ENCODE results near the gene IRX5.

The IRX5 gene

DNA sequence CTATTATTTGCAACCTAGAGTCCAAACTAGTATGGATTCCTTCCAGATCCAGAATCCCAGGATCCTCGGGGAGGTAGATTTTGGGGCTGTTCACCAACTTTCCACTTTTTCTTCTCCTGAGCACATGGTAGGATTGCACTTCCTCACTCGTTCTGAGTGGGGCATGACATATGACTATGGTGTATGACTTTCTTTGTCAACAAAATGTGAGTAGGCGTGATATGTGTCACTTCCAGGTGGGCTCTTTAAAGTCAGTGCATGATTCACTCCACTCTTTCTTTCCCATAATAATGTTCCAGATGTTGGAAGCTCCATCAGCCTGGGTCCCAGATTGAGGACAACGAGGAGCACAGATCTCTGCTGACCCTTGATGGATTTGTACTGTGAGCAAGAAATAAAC, 21.5 kb downstream of the IRX5 start:
- DNase-seq = no peak

DNA sequence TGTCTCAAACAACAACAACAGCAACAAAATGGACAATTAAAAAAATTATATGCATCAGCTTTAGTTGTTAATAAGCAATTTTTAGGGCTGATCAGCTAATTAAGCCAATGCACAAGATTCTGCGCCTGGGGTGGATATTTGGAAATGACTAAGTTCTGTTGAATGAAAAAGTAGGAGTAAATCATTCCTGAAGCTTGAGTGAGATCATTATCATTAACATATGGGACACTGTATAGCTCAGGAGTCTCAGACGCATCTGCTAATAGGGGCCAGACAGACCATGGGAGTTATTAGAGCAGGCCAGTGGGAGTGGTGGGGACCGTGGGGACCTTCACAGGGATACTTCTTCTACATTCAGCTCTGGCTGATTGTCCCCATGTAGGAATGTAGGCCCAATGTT, 22.8 kb downstream of the IRX5 start:
- DNase-seq = no peak

- no peak for DNase-seq
These were observed 23.6 kb downstream of the IRX5 start for GRCh38 chr16:54954220-54954619.

DNA sequence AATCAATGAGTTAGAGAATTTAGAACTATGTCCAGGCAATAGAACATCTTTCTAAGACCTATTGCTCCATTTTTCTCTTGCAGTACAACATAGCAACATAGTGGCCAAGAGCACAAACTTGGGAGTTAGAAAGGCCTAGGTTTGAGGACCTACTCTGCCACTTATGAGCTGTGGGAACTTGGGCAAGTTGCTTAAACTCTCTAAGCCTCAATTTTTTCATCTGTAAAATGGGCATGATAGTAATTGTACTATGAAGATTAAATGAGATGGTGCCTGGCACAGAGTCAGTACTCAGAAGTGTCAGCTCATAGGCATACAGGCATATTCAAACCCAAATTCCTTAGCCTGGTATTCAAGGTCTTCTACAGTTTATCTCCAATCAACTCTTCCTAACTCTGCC, 25.1 kb downstream of the IRX5 start:
- DNase-seq = no peak

DNA sequence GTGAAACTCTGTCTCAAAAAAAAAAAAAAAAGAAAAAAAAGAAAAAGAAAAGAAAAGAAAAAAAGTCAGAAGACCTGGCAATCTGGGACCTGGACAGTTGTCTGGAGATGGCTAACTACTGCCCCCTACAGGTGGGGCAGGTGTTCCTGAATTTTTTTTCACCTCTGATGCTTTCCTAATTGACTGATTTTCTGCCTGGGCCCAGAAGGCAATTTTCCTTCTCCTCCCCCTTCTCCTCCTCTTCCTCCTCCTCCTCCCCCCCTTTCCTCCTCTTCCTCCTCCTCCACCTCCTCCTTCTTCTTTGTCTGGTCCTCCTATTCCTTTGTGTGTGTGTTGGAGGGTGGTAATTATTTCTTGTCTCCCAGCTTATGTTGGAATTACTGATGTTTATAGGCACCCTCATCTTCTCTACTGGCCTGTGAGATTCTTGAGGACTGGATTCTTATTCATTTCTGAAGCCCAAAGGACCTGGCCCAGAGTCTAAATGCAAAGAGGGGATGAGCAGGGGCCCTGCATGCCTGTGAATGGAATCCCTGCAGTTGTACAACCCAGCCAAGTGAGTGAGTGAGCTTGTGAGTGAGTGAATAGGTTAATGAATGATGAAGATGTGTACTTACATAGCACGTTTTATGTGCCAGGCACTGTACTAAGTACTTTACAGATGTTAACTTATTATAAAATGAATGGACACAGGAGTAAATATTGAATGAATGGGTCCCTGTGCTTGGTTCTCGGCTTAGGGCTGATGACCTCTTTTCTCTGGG, 26.9 kb downstream of the IRX5 start:
- DNase-seq = no peak

- no peak for DNase-seq
These were observed 31.4 kb downstream of the IRX5 start for GRCh38 chr16:54962045-54962444.

- no peak for DNase-seq
These were observed 33.6 kb downstream of the IRX5 start for GRCh38 chr16:54964239-54964638.

- DNase-seq = no peak
These were observed 34.8 kb downstream of the IRX5 start for GRCh38 chr16:54965464-54965863.

GRCh38 chr16:54968011-54968410, 37.3 kb downstream of the IRX5 start:
- DNase-seq = no peak

GRCh38 chr16:54968784-54969183, 38.1 kb downstream of the IRX5 start:
- no peak for DNase-seq

DNA sequence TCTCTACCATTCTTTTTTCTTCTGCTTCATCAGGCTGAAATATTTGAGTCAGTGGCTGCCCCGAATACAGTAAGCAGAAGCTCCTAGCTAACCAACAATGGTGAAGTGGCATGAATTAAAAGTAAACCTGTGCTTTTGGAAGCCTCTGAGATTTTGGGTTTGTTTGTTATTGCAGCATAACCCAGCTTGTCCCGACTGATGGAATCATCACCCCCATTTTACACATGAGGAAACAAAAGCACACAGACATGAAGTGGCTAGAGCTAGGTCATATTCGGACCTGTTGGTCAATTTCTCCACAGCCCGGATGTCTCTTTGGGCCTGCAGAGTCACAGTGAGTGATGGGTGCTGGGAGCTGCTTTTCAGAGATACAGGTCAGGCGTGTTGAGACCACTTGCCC, 39.4 kb downstream of the IRX5 start:
- DNase-seq = no peak

DNA sequence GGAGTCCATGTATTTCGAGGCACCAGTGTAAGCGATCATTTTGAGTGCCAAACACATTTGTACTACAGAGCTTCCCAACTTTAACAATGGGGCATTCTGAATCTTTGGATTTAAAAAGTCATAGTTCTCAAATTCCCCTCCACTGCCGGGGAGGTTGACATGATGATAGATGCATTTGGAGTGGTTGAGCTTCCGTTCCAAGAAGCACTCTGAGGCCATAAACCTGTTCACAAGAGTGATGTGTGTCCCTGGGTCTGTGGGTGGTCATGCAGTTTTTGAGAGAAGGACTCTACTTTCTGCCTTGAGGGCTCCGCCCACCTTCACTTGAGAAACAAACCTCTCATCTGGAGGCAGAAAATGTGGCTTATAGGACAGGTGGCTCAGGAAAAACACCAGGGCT, 43.7 kb downstream of the IRX5 start:
- DNase-seq = no peak

- no peak for DNase-seq
These were observed 46.1 kb downstream of the IRX5 start for GRCh38 chr16:54976651-54977200.

DNA sequence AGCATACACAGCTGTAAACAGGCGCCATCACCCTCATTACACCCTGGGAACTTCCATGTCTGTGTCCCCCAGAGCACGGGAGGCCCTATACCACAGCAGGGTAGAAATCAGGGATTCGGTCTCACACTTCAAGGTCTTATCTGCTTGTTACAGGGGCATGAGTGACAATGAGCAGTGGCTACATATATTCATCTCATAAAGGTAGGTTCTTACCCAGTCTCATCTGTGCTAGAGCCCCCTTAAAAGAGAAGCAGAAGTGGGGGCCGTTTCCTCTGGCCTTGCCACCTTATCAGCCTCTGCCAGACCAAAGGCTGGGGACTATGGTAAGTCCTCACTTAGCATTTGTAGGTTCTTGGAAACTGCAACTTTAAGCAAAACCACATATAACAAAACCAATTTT, 46.5 kb downstream of the IRX5 start:
- no peak for DNase-seq

DNA sequence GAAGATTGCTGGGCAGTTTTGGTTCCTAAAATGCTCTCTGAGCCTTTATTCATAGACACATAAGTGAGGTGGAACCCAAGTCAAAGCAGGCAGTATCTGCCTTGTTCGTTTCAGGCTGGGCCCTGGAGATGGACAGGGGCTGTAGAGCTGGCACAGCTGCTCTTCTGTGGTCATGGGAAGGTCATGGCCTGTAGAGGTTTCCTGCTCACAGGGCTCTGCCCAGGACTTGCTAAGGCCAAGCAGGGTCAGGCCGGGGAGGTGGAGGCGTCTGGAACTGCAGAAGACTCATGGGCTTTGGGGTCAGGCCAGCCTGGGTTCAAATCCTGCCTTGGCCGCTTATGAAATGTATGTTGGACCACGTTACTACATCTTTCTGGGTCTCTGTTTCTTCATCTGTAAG, 50.2 kb downstream of the IRX5 start:
- DNase-seq = no peak
